Measurements from ENCODE around the gene CCDC34. TPM values are rescaled to one million over a fixed set of nuclear protein-coding genes. Genes with fewer than 3 reads are reported as not detected.

CCDC34 gene
- total and polyA plus RNA-seq, 2 of the 8 experiments (the other 6 are each of a cell fraction or from before 2014, with no cell fraction given) = 7.7 to 24.3 TPM

- ChIA-PET CTCF (ENCODE audit: partially characterized antibody) (interaction anchor here (0.9 to 7.0 kb wide), 14 partner anchors 9 to 193 kb away, joined by 3 to 82 read pairs (median 4); no protein-coding TSS in a partner anchor), POLR2A (ENCODE audit: partially characterized antibody) (interaction anchor here (0.9 to 1.1 kb wide), 2 partner anchors 12 to 213 kb away, joined by 3 to 4 read pairs; partner anchors contain the start of gene LIN7C)
- Histone ChIP-seq H2BK12ac (ENCODE audit: low read depth, low read length) (no peak overlapping the region), H3K4me1 (replicated peaks in 1 of 4; ENCODE audit: control insufficient read depth in 3 of 4, insufficient read depth in 4 of 4, low read length in 3 of 4) (peaks cover 0 to 3% (median 0%) of the 10 kb centered on the region in 4 experiments; a peak in 2 of 7 replicates), H3K79me1 (ENCODE audit: low read depth, low read length) (no peaks in the 10 kb centered on the region), H4K5ac (ENCODE audit: insufficient read length, low read depth, low read length) (no peak overlapping the region), H3K23ac (ENCODE audit: insufficient read length) (no peak overlapping the region), H3K18ac (ENCODE audit: extremely low read depth, low read length) (no peak overlapping the region), H3K79me2 (ENCODE audit: control insufficient read depth in 1 of 2, insufficient read depth in 2 of 2, low read length in 2 of 2) (no peaks in the 10 kb centered on the region), H3K9ac (replicated peaks in 1 of 4; ENCODE audit: extremely low read depth in 1 of 4, low read depth in 3 of 4, low read length in 3 of 4) (no peak overlapping the region), H3K14ac (ENCODE audit: insufficient read length) (no peak overlapping the region), H3K56ac (replicated peaks; ENCODE audit: insufficient read length, low read depth, low read length) (no peak overlapping the region), H3K4me3 (ENCODE audit: extremely low read depth in 1 of 4, insufficient read depth in 2 of 4, low read depth in 3 of 4, low read length in 4 of 4) (no peak overlapping the region), H4K20me1 (replicated peaks in 1 of 2; ENCODE audit: control insufficient read depth in 1 of 2, insufficient read depth in 2 of 2, low read length in 2 of 2) (no peaks in the 10 kb centered on the region), H4K8ac (ENCODE audit: extremely low read depth, insufficient read depth, low read length) (no peak overlapping the region), H2BK20ac (ENCODE audit: low read length) (no peak overlapping the region), H3K9me3 (ENCODE audit: insufficient read depth in 2 of 2, low read depth in 1 of 2, low read length in 1 of 2) (peaks cover 13 to 16% of the 10 kb centered on the region in 2 experiments), H3K4me2 (ENCODE audit: insufficient read depth in 1 of 2, low read depth in 2 of 2, low read length in 2 of 2) (no peak overlapping the region), H3K4ac (replicated peaks; ENCODE audit: insufficient read length, low read depth, low read length) (no peak overlapping the region), H2AFZ (ENCODE audit: low read length) (no peak overlapping the region; the same call in 1 of the 2 replicates), H3K36me3 (ENCODE audit: control insufficient read depth in 2 of 4, insufficient read depth in 4 of 4, low read length in 3 of 4) (peaks cover 0 to 10% (median 0%) of the 10 kb centered on the region in 4 experiments; a peak in 1 of 8 replicates), H3K27ac (ENCODE audit: low read depth, low read length) (no peak overlapping the region), H2BK5ac (ENCODE audit: low read depth, low read length) (no peak overlapping the region), H4K91ac (replicated peaks; ENCODE audit: insufficient read length, low read length) (no peak overlapping the region), H3K23me2 (ENCODE audit: low read depth, low read length) (no peaks in the 10 kb centered on the region), H2AK5ac (ENCODE audit: low read depth, low read length) (no peak overlapping the region), H2BK15ac (ENCODE audit: low read length) (no peak overlapping the region), H3K27me3 (replicated peaks in 1 of 4; ENCODE audit: control insufficient read depth in 3 of 4, extremely low read depth in 1 of 4, insufficient read depth in 3 of 4, low read length in 3 of 4) (no peaks in the 10 kb centered on the region), H2BK120ac (replicated peaks; ENCODE audit: low read depth, low read length) (no peak overlapping the region)
- TF ChIP-seq YY1 (IDR thresholded peaks at IDR 0.05; ENCODE audit: low read depth, low read length) = no peak
- TF ChIP-seq TCF12 (IDR thresholded peaks at IDR 0.05; ENCODE audit: low read depth, low read length) = no peak
- FAIRE-seq = no peak
- WGBS, 2 experiments (ENCODE audit: extremely low coverage in 1 of 2, insufficient coverage in 1 of 2, insufficient read length in 1 of 2, insufficient replicate concordance in 2 of 2, low coverage in 1 of 2, low lambda C conversion rate in 2 of 2, missing lambda C conversion rate in 1 of 2) = 91% methylated on average over 4 of the region's 6 CpGs; no CpG with 5 or more reads in 1 of the 2 experiments
- DNase-seq (ENCODE audit: low read depth in 1 of 2, low spot score in 2 of 2) = no peak
Observed at GRCh38 chr11:27293515-27294417, 69.2 kb downstream of the CCDC34 start.

Data from H1 (cell line).